GM12878 (cell line): ENCODE measurements around the gene CRAMP1. TPM values are rescaled to one million over a fixed set of nuclear protein-coding genes. Genes with fewer than 3 reads are reported as not detected.

Experiments used
- ATAC-seq: fragments of 200-7000 bp; cut with Tn5 transposase; 3 replicates; pipeline ENCODE4 v1.9.1; 2020; ENCODE audit warnings: mild to moderate bottlenecking, moderate library complexity
- BruUV-seq: library from RNA; stranded (reverse); fragments of 400-500 nt; replicated peaks from 2 replicates; lab custom pipeline; 2021; lab: Mats Ljungman, UMichigan
- CTCF ChIA-PET: fragments of 300-600 bp; sonication (Branson Sonifier 250); formaldehyde crosslinking; extraction: SDS; loops from one replicate; lab custom pipeline; 2021; ENCODE audit warnings: inconsistent platforms; lab: Yijun Ruan, JAX
- POLR2A ChIA-PET: fragments of 350-600 bp; formaldehyde crosslinking; extraction: SDS; loops from one replicate; lab custom pipeline; 2021; ENCODE audit warnings: inconsistent platforms; lab: Charles Lee
- RAD21 ChIA-PET: fragments of 300-600 bp; sonication (Branson Sonifier 250); formaldehyde crosslinking; loops from one replicate; lab custom pipeline; 2023; ENCODE audit warnings: antibody characterized with exemption; ENCODE audit not compliant: unreplicated experiment; lab: Charles Lee
- SMC1A ChIA-PET: fragments of 300-600 bp; sonication (Branson Sonifier 250); formaldehyde crosslinking; loops from one replicate; lab custom pipeline; 2023; ENCODE audit not compliant: unreplicated experiment, uncharacterized antibody; lab: Charles Lee
- DNase-seq: peaks from one replicate; pipeline ENCODE4 v3.0.0-alpha.2; 2011; ENCODE audit warnings: low read depth, low spot score
- FAIRE-seq: peaks from 3 replicates; lab custom pipeline; 2011; peaks lifted over from hg19 to GRCh38; lab: Jason Lieb, UNC
- H2AFZ ChIP-seq: 2 replicates; pipeline ENCODE4 v1.6.0; 2011; ENCODE audit warnings: low read depth, low read length, control low read depth; ENCODE audit not compliant: control insufficient read depth
- H3K27ac ChIP-seq: 2 replicates; pipeline ENCODE4 v1.5.1; 2011; ENCODE audit warnings: control low read depth; ENCODE audit not compliant: control insufficient read depth, insufficient read depth
- H3K27me3 ChIP-seq, 2 experiments: replicated peaks in 1 of 2; 2 replicates each; pipeline versions ENCODE4 v1.6.0 to v1.6.1; 2011; ENCODE audit warnings: low read length in 1 of 2; ENCODE audit not compliant: control insufficient read depth in 2 of 2, insufficient read depth in 2 of 2
- H3K36me3 ChIP-seq, 2 experiments: 2 replicates each; pipeline ENCODE4 v1.5.1; 2011; ENCODE audit warnings: low read length in 1 of 2; ENCODE audit not compliant: control insufficient read depth in 2 of 2, insufficient read depth in 2 of 2
- H3K4me1 ChIP-seq: 2 replicates; pipeline ENCODE4 v1.6.1; 2011; ENCODE audit warnings: mild to moderate bottlenecking, low read length, moderate library complexity, mixed read lengths; ENCODE audit not compliant: control insufficient read depth, insufficient read depth
- H3K4me2 ChIP-seq: 2 replicates; pipeline ENCODE4 v1.6.0; 2011; ENCODE audit warnings: control low read depth; ENCODE audit not compliant: control insufficient read depth, insufficient read depth
- H3K4me3 ChIP-seq: fragments of 200-600 bp; sonication (generic); 2 replicates; pipeline ENCODE4 v1.5.1; 2016
- H3K79me2 ChIP-seq: 2 replicates; pipeline ENCODE4 v1.6.0; 2011; ENCODE audit warnings: low read length; ENCODE audit not compliant: control insufficient read depth, insufficient read depth
- H3K9ac ChIP-seq: 2 replicates; pipeline ENCODE4 v1.8.0; 2011; ENCODE audit warnings: low read length, control low read depth, mixed read lengths; ENCODE audit not compliant: control insufficient read depth, insufficient read depth
- H3K9me3 ChIP-seq: replicated peaks from 3 replicates; pipeline ENCODE4 v1.5.1; 2011; ENCODE audit warnings: mild to moderate bottlenecking, low read length; ENCODE audit not compliant: control insufficient read depth, insufficient read depth
- H4K20me1 ChIP-seq: 2 replicates; pipeline ENCODE4 v1.6.0; 2011; ENCODE audit not compliant: control insufficient read depth, insufficient read depth
- CBFB ChIP-seq: IDR thresholded peaks from 2 replicates; pipeline ENCODE4 v1.6.1; 2016; ENCODE audit warnings: antibody characterized with exemption, low read depth
- E2F4 ChIP-seq: IDR thresholded peaks from 2 replicates; pipeline ENCODE4 v1.6.1; 2012; ENCODE audit warnings: low read depth, low read length, improper control_type of control experiment
- NR2C2 ChIP-seq: IDR thresholded peaks from 2 replicates; pipeline ENCODE4 v1.6.1; 2011; ENCODE audit warnings: borderline replicate concordance, low read depth; ENCODE audit not compliant: control insufficient read depth, insufficient read length
- POLR2AphosphoS5 ChIP-seq: IDR thresholded peaks from 2 replicates; pipeline ENCODE4 v1.6.1; 2011; ENCODE audit warnings: mild to moderate bottlenecking, low read length, inconsistent platforms
- SIX5 ChIP-seq: IDR thresholded peaks from 2 replicates; pipeline ENCODE4 v1.6.1; 2011; ENCODE audit warnings: mild to moderate bottlenecking, low read depth, low read length, moderate library complexity; ENCODE audit not compliant: severe bottlenecking
- STAT1 ChIP-seq: fragments of 450-650 bp; conservative IDR thresholded peaks from 2 replicates; pipeline ENCODE4 v1.6.1; 2014; ENCODE audit warnings: antibody characterized with exemption, mild to moderate bottlenecking
- ZNF217 ChIP-seq: fragments of 450-650 bp; IDR thresholded peaks from 2 replicates; pipeline ENCODE4 v1.6.1; 2017; ENCODE audit warnings: antibody characterized with exemption, mild to moderate bottlenecking
- ZNF274 ChIP-seq: IDR thresholded peaks from one replicate; pipeline ENCODE4 v1.8.0; 2011; ENCODE audit not compliant: insufficient read length, insufficient read depth
- ZNF384 ChIP-seq: IDR thresholded peaks from 2 replicates; pipeline ENCODE4 v1.6.1; 2012; ENCODE audit warnings: low read depth, mild to moderate bottlenecking, low read length, improper control_type of control experiment, borderline replicate concordance
- WGBS: methylation state at CpG from one replicate; pipeline ENCODE4 v1.1.6; 2016; ENCODE audit warnings: low lambda C conversion rate; ENCODE audit not compliant: insufficient replicate concordance, insufficient coverage; ENCODE audit errors: missing lambda C conversion rate; 5-methylcytosine and 5-hydroxymethylcytosine counted together
- in situ Hi-C: fragments of 300-500 bp; cut with MboI; formaldehyde crosslinking; loops from 9 replicates; pipeline ENCODE4 v1.14.3; 2018; ENCODE audit warnings: mixed read lengths
- intact Hi-C: fragments of 100-400 bp; cut with micrococcal nuclease; formaldehyde crosslinking; loops from one replicate; pipeline ENCODE4 v1.14.2; 2022; ENCODE audit not compliant: unreplicated experiment
- polyA plus RNA-seq, 11 experiments: library from polyadenylated mRNA; depleted of rRNA in 4 of 11; unstranded in 6 of 11; stranded (reverse) in 5 of 11; fragments of >200 nt; fragmentation: Nextera tagmentation in 4 of 11; fragmentation: Illumina TruSeq in 1 of 11; extraction: Ambion mirVana in 4 of 11; extraction: Trizol in 1 of 11; gene quantifications; 1 replicate in 1 of 11; 2 replicates in 10 of 11; pipeline versions ENCODE4 v1.2.1 to v1.2.3, GENCODE V29; 2011 to 2016; ENCODE audit warnings: inconsistent platforms in 2 of 11, missing spikeins in 2 of 11, low read depth in 1 of 11
- total RNA-seq, 4 experiments: library from RNA; depleted of rRNA in 3 of 4; stranded (reverse); fragments of >200 nt in 3 of 4; fragmentation: Illumina TruSeq in 1 of 4; extraction: Trizol in 1 of 4; gene quantifications; 2 replicates each; pipeline versions ENCODE4 v1.2.1 to v1.2.3, GENCODE V29; 2013 to 2021

CRAMP1 gene
- total and polyA plus RNA-seq, 10 of the 15 experiments (the other 5 are each of a cell fraction or from before 2014, with no cell fraction given) = 0.37 to 9.8 (median 3.9) TPM

GRCh38 chr16:1674751-1675664, 62.8 kb downstream of the CRAMP1 start:
- Histone ChIP-seq H3K9me3 (no peaks in the 10 kb centered on the region), H3K27ac (no peak overlapping the region), H2AFZ (no peak overlapping the region), H3K36me3 (peaks cover 8 to 20% of the 10 kb centered on the region in 2 experiments; a peak in 3 of 4 replicates), H3K9ac (no peak overlapping the region), H3K79me2 (peaks cover 17% of the 10 kb centered on the region), H3K4me1 (no peaks in the 10 kb centered on the region; the same call in 1 of the 2 replicates), H3K27me3 (no peaks in the 10 kb centered on the region), H3K4me3 (no peak overlapping the region), H4K20me1 (no peaks in the 10 kb centered on the region), H3K4me2 (no peak overlapping the region)
- ChIA-PET CTCF (no interaction called here), RAD21 (no interaction called here), SMC1A (no interaction called here), POLR2A (no interaction called here)
- ATAC-seq (no peak), FAIRE-seq (no peak), DNase-seq (no peak)
- in situ Hi-C loops = no loop called here
- no TSS peak for BruUV-seq
- intact Hi-C loops = loop anchor here (5.0 kb wide), 1 partner anchor 63 kb away; the partner anchor contains the start of genes CRAMP1 and IFT140
- 86% methylated on average over 17 of the region's 19 CpGs for WGBS
- no peak for TF ChIP-seq ZNF384
- no peak for TF ChIP-seq ZNF217
- TF ChIP-seq STAT1 = no peak

GRCh38 chr16:1676661-1677060, 64.5 kb downstream of the CRAMP1 start:
- POLR2A ChIA-PET = interaction anchor here (0.6 kb wide), 1 partner anchor 314 kb away, joined by 3 read pairs; no protein-coding TSS in a partner anchor
- TF ChIP-seq E2F4 (no peak), SIX5 (no peak), ZNF274 (no peak), CBFB (no peak), NR2C2 (no peak), POLR2AphosphoS5 (no peak)
- Histone ChIP-seq H2AFZ (no peak overlapping the region), H3K36me3 (peaks cover 7 to 10% of the 10 kb centered on the region in 2 experiments; a peak in 3 of 4 replicates), H3K27ac (no peak overlapping the region), H3K9me3 (no peaks in the 10 kb centered on the region), H3K9ac (no peak overlapping the region), H4K20me1 (no peaks in the 10 kb centered on the region), H3K4me1 (no peaks in the 10 kb centered on the region; the same call in 1 of the 2 replicates), H3K79me2 (peaks cover 34% of the 10 kb centered on the region), H3K4me2 (no peak overlapping the region), H3K27me3 (no peaks in the 10 kb centered on the region), H3K4me3 (no peak overlapping the region)
- SMC1A ChIA-PET = no interaction called here
- DNase-seq (no peak), ATAC-seq (no peak), FAIRE-seq (no peak)
- BruUV-seq = no TSS peak
- in situ Hi-C loops = no loop called here
- 90% methylated on average over 12 of the region's 12 CpGs for WGBS
- RAD21 ChIA-PET = no interaction called here
- intact Hi-C loops = loop anchor here (5.0 kb wide), 1 partner anchor 64 kb away; the partner anchor contains the start of genes CRAMP1 and IFT140
- CTCF ChIA-PET = interaction anchor here (1.8 kb wide), 2 partner anchors 29 to 32 kb away, joined by 4 to 14 read pairs; partner anchors contain the start of gene MAPK8IP3
